Suprapubic skin (tissue), 3 donors: ENCODE measurements around the gene PNPLA3.

ENCODE experiments used
- CTCF ChIP-seq, 2 donors: fragments of 200-600 bp in 1 of 2; fragments of 450-650 bp in 1 of 2; sonication (generic) in 1 of 2; IDR thresholded peaks; one replicate each; pipeline ENCODE4 v1.5.1; 2016 to 2019; ENCODE audit warnings: antibody characterized with exemption in 2 of 2, mild to moderate bottlenecking in 1 of 2, moderate library complexity in 1 of 2
- EP300 ChIP-seq: sonication (generic); formaldehyde crosslinking; IDR thresholded peaks from one replicate; pipeline ENCODE4 v1.6.1; 2017; ENCODE audit warnings: antibody characterized with exemption
- POLR2A ChIP-seq, 2 donors: fragments of 450-650 bp; IDR thresholded peaks; one replicate each; pipeline ENCODE4 v1.6.1; 2017; ENCODE audit warnings: antibody characterized with exemption in 2 of 2, mild to moderate bottlenecking in 2 of 2, moderate library complexity in 2 of 2

GRCh38 chr22:43951391-43951790 is 27.8 kb downstream of the PNPLA3 start:
- TF ChIP-seq CTCF (IDR thresholded peaks at IDR 0.05) (no peak), POLR2A (IDR thresholded peaks at IDR 0.05) (no peak), EP300 (no peak)
